SU-DHL-6 (cell line): ENCODE results near the gene ATP10A.

Experiments used
- EZH2phosphoT487 ChIP-seq: fragments of 200-600 bp; sonication (generic), shearing (Covaris generic); conservative IDR thresholded peaks from 2 replicates; pipeline ENCODE4 v1.6.1; 2018; ENCODE audit warnings: mild to moderate bottlenecking, antibody characterized with exemption, low read length, moderate library complexity, mixed read lengths
- TF ChIP-seq, protein P1 (sequence below): fragments of 200-600 bp; sonication (generic); IDR thresholded peaks from one replicate; pipeline ENCODE4 v1.5.1; 2017; ENCODE audit warnings: antibody characterized with exemption, mild to moderate bottlenecking, low read length, moderate library complexity; ENCODE audit not compliant: insufficient read depth, poor library complexity, severe bottlenecking

DNA sequence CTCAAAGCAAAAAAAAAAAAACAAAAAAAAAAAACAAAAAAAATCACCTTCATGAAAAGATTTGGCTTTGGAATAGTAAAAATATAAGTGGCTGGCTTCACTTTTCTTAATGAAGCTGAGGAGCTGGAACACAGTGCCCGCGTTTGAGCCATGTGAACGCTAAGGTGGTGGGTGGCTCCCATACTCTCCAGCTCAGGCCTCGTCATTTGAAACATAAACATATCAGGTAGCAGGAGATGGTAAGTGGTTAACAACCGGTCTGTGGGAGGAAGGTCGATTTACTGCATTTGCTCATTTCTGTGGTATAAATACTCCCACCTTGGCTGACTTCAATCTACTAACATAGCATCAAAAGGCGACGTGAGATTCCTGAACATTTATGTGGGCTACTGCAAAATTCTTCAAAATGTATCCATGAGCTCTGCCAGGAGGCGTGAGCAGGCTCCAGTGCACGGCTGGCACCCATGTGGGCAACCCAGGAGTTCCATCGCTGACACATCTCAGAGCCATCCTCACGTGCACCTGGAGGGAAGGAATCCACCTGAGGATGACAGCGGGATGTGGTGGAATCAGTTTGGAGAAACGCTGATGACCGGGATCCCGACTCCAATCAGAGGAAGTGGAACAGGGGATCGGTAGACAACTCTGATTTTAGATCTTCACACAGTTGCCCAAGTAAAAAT, 157.6 kb downstream of the ATP10A start:
- TF ChIP-seq, protein P1, sequence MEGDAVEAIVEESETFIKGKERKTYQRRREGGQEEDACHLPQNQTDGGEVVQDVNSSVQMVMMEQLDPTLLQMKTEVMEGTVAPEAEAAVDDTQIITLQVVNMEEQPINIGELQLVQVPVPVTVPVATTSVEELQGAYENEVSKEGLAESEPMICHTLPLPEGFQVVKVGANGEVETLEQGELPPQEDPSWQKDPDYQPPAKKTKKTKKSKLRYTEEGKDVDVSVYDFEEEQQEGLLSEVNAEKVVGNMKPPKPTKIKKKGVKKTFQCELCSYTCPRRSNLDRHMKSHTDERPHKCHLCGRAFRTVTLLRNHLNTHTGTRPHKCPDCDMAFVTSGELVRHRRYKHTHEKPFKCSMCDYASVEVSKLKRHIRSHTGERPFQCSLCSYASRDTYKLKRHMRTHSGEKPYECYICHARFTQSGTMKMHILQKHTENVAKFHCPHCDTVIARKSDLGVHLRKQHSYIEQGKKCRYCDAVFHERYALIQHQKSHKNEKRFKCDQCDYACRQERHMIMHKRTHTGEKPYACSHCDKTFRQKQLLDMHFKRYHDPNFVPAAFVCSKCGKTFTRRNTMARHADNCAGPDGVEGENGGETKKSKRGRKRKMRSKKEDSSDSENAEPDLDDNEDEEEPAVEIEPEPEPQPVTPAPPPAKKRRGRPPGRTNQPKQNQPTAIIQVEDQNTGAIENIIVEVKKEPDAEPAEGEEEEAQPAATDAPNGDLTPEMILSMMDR = no peak
- TF ChIP-seq EZH2phosphoT487 = no peak
